H1 (cell line): ENCODE measurements around the gene BCAS2.

Experiments used
- CHD2 ChIP-seq: IDR thresholded peaks from 2 replicates; pipeline ENCODE4 v1.6.1; 2012; ENCODE audit warnings: low read length, improper control_type of control experiment
- CREB1 ChIP-seq: IDR thresholded peaks from 2 replicates; pipeline ENCODE4 v1.6.1; 2012; ENCODE audit warnings: inconsistent platforms
- CTCF ChIP-seq, 3 experiments: IDR thresholded peaks; 1 replicate in 2 of 3; 2 replicates in 1 of 3; pipeline versions ENCODE4 v1.5.1 to v1.6.1; 2011; ENCODE audit warnings: low read length in 3 of 3, mild to moderate bottlenecking in 3 of 3, inconsistent platforms in 2 of 3, low read depth in 1 of 3, moderate library complexity in 1 of 3; ENCODE audit not compliant: insufficient read depth in 1 of 3; ENCODE audit errors: control extremely low read depth in 1 of 3
- EP300 ChIP-seq, 2 experiments: IDR thresholded peaks; 1 replicate in 1 of 2; 2 replicates in 1 of 2; pipeline ENCODE4 v1.6.1; 2011 to 2012; ENCODE audit warnings: low read depth in 2 of 2, low read length in 2 of 2, mild to moderate bottlenecking in 2 of 2, borderline replicate concordance in 1 of 2, inconsistent platforms in 1 of 2, moderate library complexity in 1 of 2
- JUN ChIP-seq: IDR thresholded peaks from 2 replicates; pipeline ENCODE4 v1.6.1; 2011; ENCODE audit warnings: low read depth, mild to moderate bottlenecking, improper control_type of control experiment, low read length
- POLR2A ChIP-seq, 2 experiments: IDR thresholded peaks; 1 replicate in 1 of 2; 2 replicates in 1 of 2; pipeline ENCODE4 v1.6.1; 2011; ENCODE audit warnings: low read depth in 2 of 2, low read length in 2 of 2, mild to moderate bottlenecking in 2 of 2; ENCODE audit errors: control extremely low read depth in 1 of 2
- SP4 ChIP-seq: IDR thresholded peaks from 2 replicates; pipeline ENCODE4 v1.6.1; 2012; ENCODE audit warnings: low read length, inconsistent platforms

GRCh38 chr1:114524944-114525343, 56.5 kb downstream of the BCAS2 start:
- TF ChIP-seq CTCF (IDR thresholded peaks at IDR 0.05; ENCODE audit: control extremely low read depth in 1 of 3, insufficient read depth in 1 of 3, low read depth in 1 of 3, low read length in 3 of 3) (no peak), SP4 (no peak), JUN (no peak), EP300 (IDR thresholded peaks at IDR 0.05; ENCODE audit: borderline replicate concordance in 1 of 2, low read depth in 2 of 2, low read length in 2 of 2) (no peak), CREB1 (no peak), POLR2A (IDR thresholded peaks at IDR 0.05; ENCODE audit: control extremely low read depth in 1 of 2, low read depth in 2 of 2, low read length in 2 of 2) (no peak), CHD2 (no peak)
